Liver (tissue), 9 donors: Measurements from ENCODE around the gene WWOX. TPM values are rescaled to one million over a fixed set of nuclear protein-coding genes. Genes with fewer than 3 reads are reported as not detected.

Source experiments
- DNase-seq: peaks from one replicate; pipeline ENCODE4 v3.0.0-alpha.2; 2017; ENCODE audit warnings: low spot score
- H3K27ac ChIP-seq, 2 donors: one replicate each; pipeline ENCODE4 v1.7.0; 2013; ENCODE audit warnings: inconsistent platforms in 2 of 2, low read length in 2 of 2, control low read depth in 1 of 2, low read depth in 1 of 2, mild to moderate bottlenecking in 1 of 2
- H3K27me3 ChIP-seq, 4 donors: one replicate each; pipeline versions ENCODE4 v1.6.1 to v1.7.0; 2013; ENCODE audit warnings: low read length in 3 of 4, inconsistent platforms in 1 of 4, mild to moderate bottlenecking in 1 of 4, moderate library complexity in 1 of 4; ENCODE audit not compliant: control insufficient read depth in 4 of 4, insufficient read depth in 4 of 4
- H3K36me3 ChIP-seq, 4 donors: one replicate each; pipeline versions ENCODE4 v1.6.1 to v1.7.0; 2013; ENCODE audit warnings: low read length in 3 of 4, mild to moderate bottlenecking in 3 of 4, low read depth in 1 of 4, moderate library complexity in 1 of 4; ENCODE audit not compliant: control insufficient read depth in 4 of 4, insufficient read depth in 3 of 4
- H3K4me1 ChIP-seq, 4 donors: one replicate each; pipeline versions ENCODE4 v1.6.1 to v1.7.0; 2013; ENCODE audit warnings: low read length in 3 of 4, mild to moderate bottlenecking in 3 of 4, moderate library complexity in 1 of 4; ENCODE audit not compliant: control insufficient read depth in 4 of 4, insufficient read depth in 4 of 4
- H3K4me3 ChIP-seq, 3 donors: one replicate each; pipeline versions ENCODE4 v1.6.1 to v1.7.0; 2013; ENCODE audit warnings: low read length in 3 of 3, control low read depth in 1 of 3, low read depth in 1 of 3, mild to moderate bottlenecking in 1 of 3
- H3K9ac ChIP-seq, 2 donors: one replicate each; pipeline ENCODE4 v1.7.0; 2013; ENCODE audit warnings: low read length in 2 of 2, mild to moderate bottlenecking in 2 of 2, moderate library complexity in 2 of 2, control low read depth in 1 of 2, low read depth in 1 of 2
- H3K9me3 ChIP-seq, 4 donors: one replicate each; pipeline versions ENCODE4 v1.6.1 to v1.7.0; 2013; ENCODE audit warnings: low read length in 3 of 4; ENCODE audit not compliant: control insufficient read depth in 4 of 4
- CTCF ChIP-seq: fragments of 150-350 bp; IDR thresholded peaks from 2 replicates; pipeline ENCODE4 v1.5.1; 2017; ENCODE audit warnings: improper control_type of control experiment, low read depth, low read length; ENCODE audit not compliant: missing input control
- EGR1 ChIP-seq, 2 donors: IDR thresholded peaks; 2 replicates each; pipeline ENCODE4 v1.6.1; 2016 to 2018; ENCODE audit warnings: antibody characterized with exemption in 2 of 2, low read depth in 2 of 2
- FOXA1 ChIP-seq: IDR thresholded peaks from 2 replicates; pipeline ENCODE4 v1.6.1; 2016; ENCODE audit warnings: antibody characterized with exemption
- FOXA2 ChIP-seq: IDR thresholded peaks from 2 replicates; pipeline ENCODE4 v1.6.1; 2016; ENCODE audit warnings: antibody characterized with exemption
- GABPA ChIP-seq, 2 donors: IDR thresholded peaks in 1 of 2; conservative IDR thresholded peaks in 1 of 2; 2 replicates each; pipeline ENCODE4 v1.6.1; 2016; ENCODE audit warnings: antibody characterized with exemption in 2 of 2, mild to moderate bottlenecking in 1 of 2, moderate library complexity in 1 of 2
- HNF4A ChIP-seq, 2 donors: conservative IDR thresholded peaks; 2 replicates each; pipeline ENCODE4 v1.6.1; 2016; ENCODE audit warnings: antibody characterized with exemption in 2 of 2, mild to moderate bottlenecking in 2 of 2
- JUND ChIP-seq, 2 donors: IDR thresholded peaks; 2 replicates each; pipeline ENCODE4 v1.6.1; 2016; ENCODE audit warnings: antibody characterized with exemption in 2 of 2
- MAX ChIP-seq: IDR thresholded peaks from 2 replicates; pipeline ENCODE4 v1.6.1; 2016; ENCODE audit warnings: antibody characterized with exemption
- NR2F2 ChIP-seq: IDR thresholded peaks from 2 replicates; pipeline ENCODE4 v1.6.1; 2016; ENCODE audit warnings: antibody characterized with exemption
- RAD21 ChIP-seq, 2 donors: IDR thresholded peaks; 2 replicates each; pipeline ENCODE4 v1.6.1; 2016; ENCODE audit warnings: antibody characterized with exemption in 2 of 2, mild to moderate bottlenecking in 2 of 2
- RXRA ChIP-seq, 2 donors: IDR thresholded peaks; 2 replicates each; pipeline ENCODE4 v1.6.1; 2017 to 2018; ENCODE audit warnings: antibody characterized with exemption in 2 of 2, mild to moderate bottlenecking in 1 of 2
- SP1 ChIP-seq: IDR thresholded peaks from 2 replicates; pipeline ENCODE4 v1.6.1; 2018; ENCODE audit warnings: antibody characterized with exemption, mild to moderate bottlenecking
- TAF1 ChIP-seq: conservative IDR thresholded peaks from 2 replicates; pipeline ENCODE4 v1.6.1; 2016; ENCODE audit warnings: antibody characterized with exemption, mild to moderate bottlenecking
- YY1 ChIP-seq: IDR thresholded peaks from 2 replicates; pipeline ENCODE4 v1.6.1; 2016; ENCODE audit warnings: antibody characterized with exemption, mild to moderate bottlenecking
- ZBTB33 ChIP-seq: IDR thresholded peaks from 2 replicates; pipeline ENCODE4 v1.6.1; 2016; ENCODE audit warnings: antibody characterized with exemption
- WGBS: extraction: QIAGEN DNeasy Blood & Tissue Kit; methylation state at CpG from one replicate; pipeline ENCODE4 v1.1.7; 2013; 5-methylcytosine and 5-hydroxymethylcytosine counted together
- polyA plus RNA-seq, 2 donors: library from polyadenylated mRNA; stranded (reverse) in 1 of 2; unstranded in 1 of 2; fragments of 200-250 nt in 1 of 2; fragments of >200 nt in 1 of 2; fragmentation: Nextera tagmentation in 1 of 2; extraction: Ambion mirVana in 1 of 2; gene quantifications; one replicate each; pipeline versions ENCODE4 v1.2.1 to v1.2.3, GENCODE V29; 2013 to 2015
- total RNA-seq, 2 donors: library from RNA; depleted of rRNA; stranded (reverse); fragments of >200 nt; gene quantifications; one replicate each; pipeline ENCODE4 v1.2.3, GENCODE V29; 2014
- donor health status: healthy.
- donor health status: healthy.
- donor health status: healthy.
- donor health status: healthy.
- donor health status: healthy.

Gene WWOX
- total and polyA plus RNA-seq, 4 donors = 9.8 to 46.0 (median 15.3) TPM

- 89% methylated on average over 5 of the region's 5 CpGs for WGBS
- Histone ChIP-seq H3K4me1 (peaks cover 0 to 6% (median 2%) of the 10 kb centered on the region in 4 donors), H3K36me3 (no peaks in the 10 kb centered on the region), H3K9ac (no peak overlapping the region), H3K27me3 (no peaks in the 10 kb centered on the region), H3K27ac (no peak overlapping the region), H3K4me3 (no peak overlapping the region), H3K9me3 (no peaks in the 10 kb centered on the region)
- TF ChIP-seq FOXA2 (no peak), GABPA (IDR thresholded peaks at IDR 0.05 in 1 of 2, conservative IDR thresholded peaks at IDR 0.05 in 1 of 2) (no peak), ZBTB33 (no peak), SP1 (no peak)
- no peak for DNase-seq
These were observed 598.0 kb downstream of the WWOX start for GRCh38 chr16:78697426-78697825.

GRCh38 chr16:78703936-78704335, 604.5 kb downstream of the WWOX start:
- 92% methylated on average over 3 of the region's 3 CpGs for WGBS
- peaks cover 0 to 3% (median 1%) of the 10 kb centered on the region in 4 donors for H3K9me3 ChIP-seq
- no peak overlapping the region for H3K9ac ChIP-seq
- H3K27me3 ChIP-seq = no peaks in the 10 kb centered on the region
- H3K36me3 ChIP-seq = no peaks in the 10 kb centered on the region
- DNase-seq = no peak
- no peak overlapping the region for H3K27ac ChIP-seq
- TF ChIP-seq EGR1 (IDR thresholded peaks at IDR 0.05; ENCODE audit: low read depth in 2 of 2) (no peak), FOXA1 (no peak), NR2F2 (no peak), RXRA (IDR thresholded peaks at IDR 0.05) (no peak), JUND (IDR thresholded peaks at IDR 0.05) (no peak), ZBTB33 (no peak), GABPA (IDR thresholded peaks at IDR 0.05 in 1 of 2, conservative IDR thresholded peaks at IDR 0.05 in 1 of 2) (no peak), YY1 (no peak), FOXA2 (no peak), SP1 (no peak), MAX (no peak), TAF1 (no peak), HNF4A (conservative IDR thresholded peaks at IDR 0.05) (no peak), CTCF (no peak), RAD21 (IDR thresholded peaks at IDR 0.05) (no peak)
- H3K4me3 ChIP-seq = no peak overlapping the region
- H3K4me1 ChIP-seq = peaks cover 0 to 2% (median 0%) of the 10 kb centered on the region in 4 donors
